ENCODE measurements around the gene KRTAP10-7. TPM values are rescaled to one million over a fixed set of nuclear protein-coding genes. Genes with fewer than 3 reads are reported as not detected.

KRTAP10-7 gene
- total and polyA plus RNA-seq, 2 of the 13 experiments (the other 11 are each of a cell fraction or from before 2014, with no cell fraction given) = not detected

- peak; percentile 48; the same call in 1 of the 2 replicates for TF ChIP-seq PHF21A (CRISPR knock-in tag; IDR thresholded peaks at IDR 0.05)
- peak; percentile 89 for TF ChIP-seq HNF4A (CRISPR knock-in tag; IDR thresholded peaks at IDR 0.05)
- peak; percentile 61; the same call in 1 of the 2 replicates for TF ChIP-seq DRAP1 (CRISPR knock-in tag; IDR thresholded peaks at IDR 0.05)
- peak; percentile 92 for TF ChIP-seq SIX1 (CRISPR knock-in tag; IDR thresholded peaks at IDR 0.05; ENCODE audit: borderline replicate concordance)
- TF ChIP-seq CEBPG (CRISPR knock-in tag; IDR thresholded peaks at IDR 0.05) = peak; percentile 31; the same call in 1 of the 2 replicates
- no peak for TF ChIP-seq ZNF18 (CRISPR knock-in tag; IDR thresholded peaks at IDR 0.05; ENCODE audit: insufficient replicate concordance)
- peak; percentile 32; the same call in 1 of the 2 replicates for TF ChIP-seq HOXA7 (CRISPR knock-in tag; IDR thresholded peaks at IDR 0.05)
- TF ChIP-seq FOXJ3 (CRISPR knock-in tag; IDR thresholded peaks at IDR 0.05; ENCODE audit: borderline replicate concordance) = no peak
- TF ChIP-seq CCAR2 (optimal IDR thresholded peaks at IDR 0.05; ENCODE audit: low read depth, low read length) = no peak
- no peak for TF ChIP-seq HOMEZ (CRISPR knock-in tag; IDR thresholded peaks at IDR 0.05; ENCODE audit: low read depth)
- TF ChIP-seq REXO4 (CRISPR knock-in tag; IDR thresholded peaks at IDR 0.05; ENCODE audit: borderline replicate concordance) = no peak
- no peak for TF ChIP-seq HNRNPH1 (optimal IDR thresholded peaks at IDR 0.05; ENCODE audit: low read depth, low read length)
- TF ChIP-seq PITX1 (CRISPR knock-in tag; IDR thresholded peaks at IDR 0.05) = peak; percentile 55; the same call in 1 of the 2 replicates
- no peak for TF ChIP-seq ZNF773 (CRISPR knock-in tag; IDR thresholded peaks at IDR 0.05; ENCODE audit: borderline replicate concordance)
- TF ChIP-seq ZNF660 (CRISPR knock-in tag; IDR thresholded peaks at IDR 0.05; ENCODE audit: borderline replicate concordance, low read depth) = no peak
- peak; percentile 43 for TF ChIP-seq HNRNPLL (IDR thresholded peaks at IDR 0.05; ENCODE audit: low read depth, low read length, poor library complexity, severe bottlenecking)
- peak; percentile 92; the same call in 1 of the 2 replicates for TF ChIP-seq TFAP4 (IDR thresholded peaks at IDR 0.05; ENCODE audit: borderline replicate concordance, low read depth)
- TF ChIP-seq ARID5B (CRISPR knock-in tag; IDR thresholded peaks at IDR 0.05) = peak; percentile 61
These were observed 25.7 kb upstream of the KRTAP10-7 start (continued) for GRCh38 chr21:44574457-44575306.

All from HepG2 (cell line).